Fibroblast of lung (primary cell): ENCODE data around the gene NINJ2.

ENCODE experiments used
- CTCF ChIP-seq, 2 donors: IDR thresholded peaks in 1 of 2; conservative IDR thresholded peaks in 1 of 2; 1 replicate in 1 of 2; 2 replicates in 1 of 2; pipeline ENCODE4 v1.5.1; 2011 to 2012; ENCODE audit warnings: low read length in 2 of 2, control low read depth in 1 of 2, inconsistent platforms in 1 of 2, low read depth in 1 of 2, mild to moderate bottlenecking in 1 of 2
- EZH2 ChIP-seq: IDR thresholded peaks from 2 replicates; pipeline ENCODE4 v1.5.1; 2012; ENCODE audit warnings: low read length, control low read depth, mild to moderate bottlenecking; ENCODE audit errors: missing control alignments

- TF ChIP-seq CTCF (conservative IDR thresholded peaks at IDR 0.05 in 1 of 2, IDR thresholded peaks at IDR 0.05 in 1 of 2; ENCODE audit: low read depth in 1 of 2, low read length in 2 of 2) (no peak), EZH2 (no peak)
Observed at GRCh38 chr12:565589-566105, 97.6 kb downstream of the NINJ2 start.
